ENCODE results near the gene EHMT2.

- TF ChIP-seq ZNF274 (IDR thresholded peaks at IDR 0.05; ENCODE audit: low read depth, low read length) (no peak), YY1 (IDR thresholded peaks at IDR 0.05; ENCODE audit: insufficient read depth, insufficient read length) (no peak)
These were observed 36.3 kb downstream of the EHMT2 start for GRCh38 chr6:31861150-31861549.

All from NT2/D1 (cell line).